HG02759 (cell line): ENCODE results near the gene ITGA7.

ENCODE experiments used
- ATAC-seq: cut with Tn5 transposase; IDR thresholded peaks from one replicate; pipeline ENCODE4 v1.9.1; 2021; ENCODE audit warnings: mild to moderate bottlenecking, moderate library complexity; ENCODE audit not compliant: unreplicated experiment

The ITGA7 gene

DNA sequence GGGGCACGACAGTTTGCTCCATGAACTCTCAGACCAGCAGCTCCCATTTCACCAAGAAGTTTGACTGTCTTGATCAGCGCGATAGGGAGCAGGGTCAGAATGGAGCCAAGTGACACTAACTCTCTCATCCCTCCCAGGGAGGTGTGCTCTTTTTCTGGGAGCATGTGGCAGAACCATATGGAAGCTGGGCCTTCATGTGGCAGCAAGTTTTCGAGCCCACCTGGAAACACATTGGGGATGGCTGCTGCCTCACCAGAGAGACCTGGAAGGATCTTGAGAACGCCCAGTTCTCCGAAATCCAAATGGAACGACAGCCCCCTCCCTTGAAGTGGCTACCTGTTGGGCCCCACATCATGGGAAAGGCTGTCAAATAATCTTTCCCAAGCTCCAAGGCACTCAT is 24.0 kb downstream of the ITGA7 start:
- no peak for ATAC-seq

DNA sequence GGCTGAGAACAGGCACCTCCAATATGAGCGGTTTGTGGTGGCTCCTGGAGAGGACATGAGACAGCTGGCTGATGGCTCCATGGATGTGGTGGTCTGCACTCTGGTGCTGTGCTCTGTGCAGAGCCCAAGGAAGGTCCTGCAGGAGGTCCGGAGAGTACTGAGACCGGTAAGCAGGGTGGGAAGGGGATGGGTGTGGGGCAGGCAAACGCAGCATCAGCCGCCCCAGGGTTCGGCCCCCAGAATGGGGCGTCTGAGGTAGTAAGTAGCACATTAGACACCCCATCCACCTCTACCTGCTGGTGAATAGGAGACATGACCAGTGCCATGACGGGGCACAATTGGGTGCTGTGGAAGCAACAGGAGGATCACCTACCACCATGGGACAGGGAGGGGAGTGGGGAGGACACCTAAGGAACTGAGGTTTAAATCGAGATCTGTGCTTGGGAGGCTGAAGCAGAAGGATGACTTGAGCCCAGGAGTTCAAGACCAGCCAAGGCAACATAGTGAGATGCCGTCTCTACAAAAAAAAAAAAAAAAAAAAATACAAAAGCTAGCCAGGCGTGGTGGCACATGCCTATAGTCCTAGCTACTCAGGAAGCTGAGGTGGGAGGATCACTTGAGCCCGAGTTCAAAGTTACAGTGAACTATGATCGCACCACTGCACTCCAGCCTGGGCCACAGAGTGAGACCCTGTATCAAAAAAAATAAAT is 25.5 kb downstream of the ITGA7 start:
- ATAC-seq, result no peak

DNA sequence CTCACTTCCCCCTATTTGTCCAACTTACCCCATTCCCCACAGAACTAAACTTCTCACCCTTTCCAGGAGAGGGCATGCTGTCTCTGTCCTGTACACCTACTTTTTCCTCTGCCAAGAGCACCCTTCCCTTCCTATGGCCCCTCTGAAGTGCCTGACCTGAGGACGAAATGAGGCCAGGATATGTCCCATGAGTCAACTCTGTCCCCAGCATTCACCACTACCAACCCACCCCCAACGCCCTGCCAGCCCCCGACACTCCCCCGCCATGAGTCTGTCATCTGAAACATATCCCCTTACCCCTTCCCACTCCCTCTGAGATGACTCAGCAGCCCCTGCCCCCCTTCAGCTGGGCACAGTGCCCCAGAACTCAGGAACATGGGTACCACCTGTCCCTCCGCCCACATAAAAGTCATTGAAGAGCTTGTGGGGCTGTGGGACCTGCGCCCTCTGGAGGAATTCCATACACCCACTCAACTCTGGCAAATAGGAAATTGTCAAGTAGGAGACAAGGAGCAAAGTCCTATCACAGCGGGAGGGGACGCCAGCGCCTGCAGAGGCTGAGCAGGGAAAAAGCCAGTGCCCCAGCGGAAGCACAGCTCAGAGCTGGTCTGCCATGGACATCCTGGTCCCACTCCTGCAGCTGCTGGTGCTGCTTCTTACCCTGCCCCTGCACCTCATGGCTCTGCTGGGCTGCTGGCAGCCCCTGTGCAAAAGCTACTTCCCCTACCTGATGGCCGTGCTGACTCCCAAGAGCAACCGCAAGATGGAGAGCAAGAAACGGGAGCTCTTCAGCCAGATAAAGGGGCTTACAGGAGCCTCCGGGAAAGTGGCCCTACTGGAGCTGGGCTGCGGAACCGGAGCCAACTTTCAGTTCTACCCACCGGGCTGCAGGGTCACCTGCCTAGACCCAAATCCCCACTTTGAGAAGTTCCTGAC is 26.3 kb downstream of the ITGA7 start:
- no peak for ATAC-seq

DNA sequence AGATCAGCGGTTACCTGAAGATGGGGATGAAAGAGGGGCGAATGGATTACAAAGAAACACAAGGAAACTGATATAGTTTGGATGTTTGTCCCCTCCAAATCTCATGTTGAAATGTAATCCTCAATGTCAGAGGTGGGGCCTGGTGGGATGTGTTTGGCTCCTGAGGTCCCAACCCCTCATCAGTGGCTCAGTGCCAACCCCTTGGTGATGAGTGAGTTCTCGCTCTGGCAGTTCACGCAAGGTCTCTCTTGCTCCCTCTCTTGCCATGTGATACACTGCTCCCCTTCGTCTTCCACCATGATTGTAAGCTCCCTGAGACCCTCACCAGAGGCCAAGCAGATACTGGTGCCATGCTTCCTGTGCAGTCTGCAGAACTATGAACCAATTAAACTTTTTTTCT is 28.0 kb downstream of the ITGA7 start:
- no peak for ATAC-seq

DNA sequence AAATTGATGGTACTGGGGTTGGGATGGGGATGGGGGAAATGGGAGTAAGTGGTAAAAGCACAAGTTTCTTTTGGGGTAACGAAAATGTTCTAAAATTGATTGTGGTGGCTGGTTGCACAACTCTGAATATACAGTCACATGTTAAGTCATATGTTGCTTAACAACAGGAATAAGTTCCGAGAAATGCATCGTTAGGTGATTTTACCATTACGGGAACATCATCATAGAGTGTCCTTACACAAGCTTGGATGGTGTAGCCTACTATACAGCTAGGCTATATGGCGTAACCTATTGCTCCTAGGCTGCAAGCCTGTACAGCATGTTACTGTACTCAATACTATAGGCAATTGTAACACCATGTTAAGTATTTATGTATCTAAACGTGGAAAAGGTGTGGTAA is 31.0 kb downstream of the ITGA7 start:
- no peak for ATAC-seq

DNA sequence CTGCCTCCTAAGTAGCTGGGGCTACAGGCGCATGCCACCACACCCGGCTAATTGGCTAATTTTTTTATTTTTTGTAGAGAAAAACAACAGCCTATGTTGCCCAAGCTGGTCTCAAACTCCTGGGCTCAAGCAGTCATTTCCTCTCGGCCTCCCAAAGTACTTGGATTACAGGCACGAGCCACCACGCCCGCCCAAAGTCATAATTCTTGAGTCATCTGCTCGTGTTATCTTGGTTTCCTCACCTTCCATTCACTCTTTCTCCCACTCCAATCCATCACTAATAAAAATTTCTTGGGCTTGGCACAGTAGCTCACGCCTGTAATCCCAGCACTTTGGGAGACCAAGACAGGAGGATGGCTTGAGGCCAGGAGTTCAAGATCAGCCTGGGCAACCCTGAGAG is 32.0 kb downstream of the ITGA7 start:
- ATAC-seq, result no peak

DNA sequence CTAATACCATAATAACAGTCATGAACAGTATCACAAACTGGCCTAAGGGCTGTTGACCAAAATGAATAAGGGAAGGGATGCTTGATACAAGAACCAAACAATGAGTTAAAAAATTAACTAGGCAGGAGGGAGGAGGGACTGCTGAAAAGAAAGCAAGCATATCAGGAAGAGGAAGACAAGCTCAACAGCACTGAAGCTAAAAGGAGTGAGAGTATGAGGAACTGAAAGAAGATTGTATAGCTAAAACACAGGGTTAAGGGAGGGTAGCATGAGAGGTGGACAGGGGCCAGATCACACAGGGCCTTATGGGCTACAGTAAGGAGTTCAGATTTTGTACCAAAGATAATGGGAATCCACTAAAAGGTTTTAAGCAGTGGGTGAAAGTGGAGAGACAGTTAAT is 34.1 kb downstream of the ITGA7 start:
- peak; percentile 98 for ATAC-seq

DNA sequence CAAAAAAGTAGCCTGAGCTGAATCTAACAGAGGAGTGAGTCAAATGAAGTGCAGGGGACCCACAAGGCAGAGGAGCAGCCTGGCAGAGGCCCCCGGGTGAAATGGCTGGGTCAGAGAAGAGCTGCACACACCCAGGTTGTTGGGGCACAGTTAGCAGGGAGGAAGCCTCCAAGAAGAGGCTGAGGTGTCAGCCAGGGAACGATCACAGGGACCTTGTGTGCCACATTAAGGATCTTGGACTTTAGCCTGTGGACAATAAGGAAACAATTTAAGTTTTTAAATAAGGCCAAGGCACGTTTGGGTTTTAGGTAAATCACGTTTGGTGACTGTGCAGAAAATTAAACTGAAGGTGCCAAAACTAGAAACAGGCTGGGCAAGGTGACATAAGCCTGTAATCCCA is 36.0 kb downstream of the ITGA7 start:
- ATAC-seq, result no peak

DNA sequence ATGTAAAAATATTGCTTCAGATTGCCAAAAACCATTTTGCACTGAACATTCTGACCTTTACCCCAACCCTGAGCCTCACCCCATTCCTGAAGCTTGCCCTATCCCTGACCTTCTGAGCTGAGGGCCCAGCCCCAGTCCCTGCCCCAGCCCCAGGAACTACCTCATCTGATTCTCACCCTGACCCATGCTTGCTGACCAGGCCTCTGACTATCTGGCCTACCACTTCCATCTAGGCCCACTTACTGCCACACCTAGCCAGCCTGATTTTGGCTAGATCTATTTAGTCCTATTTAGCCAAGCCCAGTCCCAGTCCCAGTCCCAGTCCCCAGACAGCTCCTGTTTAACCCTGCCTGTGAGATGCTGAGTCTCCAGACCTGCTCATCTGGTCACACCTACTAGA is 37.4 kb downstream of the ITGA7 start:
- ATAC-seq, result no peak

DNA sequence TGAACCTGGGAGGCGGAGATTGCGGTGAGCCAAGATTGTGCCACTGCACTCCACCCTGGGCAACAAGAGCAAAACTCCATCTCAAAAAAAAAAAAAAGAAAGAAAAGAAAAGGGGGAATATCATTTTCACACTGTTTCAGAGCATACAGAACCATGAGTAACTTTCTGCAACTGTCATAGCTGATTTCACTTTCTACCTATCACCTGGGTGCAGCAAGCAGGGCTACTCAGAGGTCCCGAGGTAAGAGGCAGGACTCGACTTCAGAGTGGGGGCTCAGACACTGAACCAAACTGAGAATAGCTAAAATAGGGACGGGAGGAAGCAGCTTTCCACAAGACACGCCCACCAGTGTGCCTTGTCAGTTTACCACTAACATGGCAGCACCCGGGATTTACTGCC is 41.2 kb downstream of the ITGA7 start:
- ATAC-seq, result no peak

DNA sequence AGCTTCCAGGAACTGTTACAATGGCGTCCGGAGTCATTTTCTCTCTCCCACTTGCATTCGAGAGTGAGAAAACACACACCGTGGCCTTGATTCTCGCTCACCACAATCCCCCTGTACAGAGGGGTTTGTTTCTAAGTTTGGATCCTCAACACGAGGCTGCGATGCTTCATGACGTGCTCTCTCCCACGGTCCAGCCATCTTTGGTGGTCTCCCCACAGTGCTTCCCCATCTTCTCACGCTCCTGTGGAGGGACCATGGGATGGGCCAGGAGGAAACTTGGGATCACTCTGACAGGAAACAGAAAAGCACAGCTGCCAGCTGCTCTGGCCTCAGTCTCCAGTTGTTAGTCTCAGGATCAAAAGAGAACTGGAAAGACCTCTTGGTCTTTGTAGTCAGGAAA is 42.9 kb downstream of the ITGA7 start:
- ATAC-seq, result no peak

DNA sequence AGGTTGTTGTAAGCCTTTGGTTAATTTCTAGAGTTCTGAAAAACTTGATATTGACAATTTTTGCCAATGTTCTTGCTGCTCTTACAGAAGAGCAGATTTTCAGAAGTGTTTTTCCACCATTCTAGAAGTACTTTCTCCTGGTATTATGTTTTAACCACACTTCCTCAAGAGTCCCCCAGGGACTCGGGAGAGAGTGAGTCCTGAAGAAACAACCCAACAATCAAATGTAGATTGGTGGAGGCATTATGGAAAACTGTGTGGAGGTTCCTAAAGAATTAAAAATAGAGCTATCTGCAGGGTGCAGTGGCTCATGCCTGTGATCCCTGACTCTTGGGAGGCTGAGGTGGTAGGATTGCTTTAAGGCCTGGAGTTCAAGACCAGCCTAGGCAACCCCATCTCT is 44.3 kb downstream of the ITGA7 start:
- ATAC-seq, result no peak

DNA sequence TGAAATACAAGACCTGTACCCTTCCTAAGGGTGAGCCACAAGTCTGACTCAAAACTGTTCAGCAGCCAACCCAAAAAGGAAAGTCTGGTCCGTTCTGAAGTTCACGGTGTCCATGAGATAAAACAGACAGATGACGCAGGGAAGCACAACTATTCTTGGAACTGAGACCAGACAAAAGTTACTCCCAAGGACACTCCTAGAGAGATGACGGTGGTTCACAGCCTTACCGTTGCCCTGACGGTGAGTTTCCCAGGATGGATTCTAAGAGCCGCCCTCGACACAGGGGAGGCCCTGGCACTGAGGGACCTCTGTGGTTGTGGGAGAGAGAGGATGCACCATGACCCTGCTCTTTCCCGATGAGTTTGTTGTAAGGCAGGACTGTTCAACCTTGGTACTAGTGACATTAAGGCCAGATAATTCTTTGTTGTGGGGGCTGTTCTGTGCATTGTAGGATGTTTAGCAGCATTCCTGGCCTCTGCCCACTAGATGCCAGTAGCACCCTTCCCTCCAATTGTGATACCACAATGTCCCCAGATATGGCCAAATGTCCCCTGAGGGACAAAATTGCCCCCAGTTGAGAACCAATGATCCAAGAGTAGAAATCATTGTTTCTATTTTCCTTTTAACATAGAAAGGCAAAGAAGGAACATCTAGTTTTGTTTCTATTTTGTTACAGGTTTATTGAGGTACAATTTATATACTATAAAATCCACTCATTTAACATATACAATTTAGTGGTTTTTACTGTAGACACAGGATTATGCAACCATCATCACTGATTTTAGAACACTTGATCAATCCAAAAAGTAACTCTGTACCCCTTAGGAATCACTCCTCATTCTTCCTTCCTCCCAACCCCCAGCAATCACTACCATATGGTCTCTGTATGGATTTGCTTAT is 48.0 kb downstream of the ITGA7 start:
- no peak for ATAC-seq

DNA sequence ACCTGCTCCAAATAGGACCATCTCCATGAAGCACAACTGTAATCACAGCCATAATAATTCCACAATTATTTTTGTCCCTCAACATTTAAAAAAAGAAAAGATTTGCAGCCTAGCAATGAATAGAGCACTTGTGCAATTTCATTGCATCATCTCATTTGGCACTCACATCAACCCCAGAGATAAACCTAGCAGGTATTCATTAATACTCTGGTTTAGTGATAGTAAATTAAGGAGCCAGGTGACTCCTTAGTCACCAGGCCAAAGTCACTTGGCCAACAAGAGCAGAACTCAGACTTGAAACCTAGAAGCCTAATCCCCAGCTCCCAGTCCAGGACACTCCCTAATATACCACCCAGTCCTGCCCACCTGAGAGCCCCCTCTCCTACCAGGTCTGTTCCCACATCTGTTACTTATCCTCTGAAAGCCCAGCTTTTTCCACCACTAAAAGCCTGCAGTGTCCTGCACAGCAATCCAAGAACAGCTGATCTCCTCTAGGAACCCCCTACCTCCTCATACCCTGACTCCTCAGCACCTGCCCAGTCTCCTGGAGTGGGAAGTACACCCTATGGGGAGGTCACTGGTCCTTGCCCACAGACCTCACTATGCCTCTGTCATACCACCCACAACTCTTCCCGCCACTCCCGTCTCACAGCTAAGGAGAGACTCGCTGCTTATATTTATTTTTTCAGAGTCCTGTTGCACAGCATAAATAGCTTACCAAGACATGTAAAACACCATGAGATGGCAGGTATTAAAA is 48.9 kb downstream of the ITGA7 start:
- ATAC-seq, result no peak

DNA sequence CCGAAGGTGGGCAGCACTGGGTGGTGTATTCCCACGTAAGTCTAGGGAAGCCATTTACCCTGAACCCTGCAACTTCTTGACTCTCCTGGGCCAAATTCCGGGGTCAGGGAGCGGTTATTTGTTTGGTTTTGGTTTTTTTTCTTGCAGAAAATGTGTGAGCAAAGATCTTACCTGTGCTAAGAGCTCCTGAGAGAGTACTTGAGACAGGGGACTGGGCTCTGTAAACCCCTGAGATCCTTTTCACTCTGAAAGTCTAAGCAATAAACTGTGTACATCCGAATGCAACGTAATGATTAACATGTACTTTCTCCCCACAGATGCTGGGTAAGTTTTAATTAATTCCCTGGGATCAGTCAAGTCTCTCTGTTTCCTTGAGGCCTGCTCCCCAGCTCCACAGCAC is 49.5 kb downstream of the ITGA7 start:
- ATAC-seq, result no peak

DNA sequence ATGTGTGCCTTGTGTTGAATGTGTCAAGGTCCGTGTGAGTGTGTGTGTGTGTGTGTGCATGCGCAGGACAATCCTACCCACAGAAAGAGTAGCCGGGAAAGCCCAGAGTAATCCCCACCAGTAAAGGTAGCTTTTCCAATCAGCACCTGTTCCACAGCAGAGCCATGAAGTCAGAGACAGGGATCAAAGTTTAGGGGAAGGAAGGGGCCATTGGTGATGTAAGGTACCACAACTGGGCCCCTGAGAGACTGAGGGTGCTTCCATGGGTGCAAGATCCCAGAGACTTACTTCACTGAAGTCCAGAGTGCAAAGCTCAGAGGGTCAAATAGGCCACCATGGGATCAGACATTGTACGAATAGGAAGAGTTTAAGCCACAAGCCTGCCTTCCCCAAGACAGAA is 50.5 kb downstream of the ITGA7 start:
- no peak for ATAC-seq

DNA sequence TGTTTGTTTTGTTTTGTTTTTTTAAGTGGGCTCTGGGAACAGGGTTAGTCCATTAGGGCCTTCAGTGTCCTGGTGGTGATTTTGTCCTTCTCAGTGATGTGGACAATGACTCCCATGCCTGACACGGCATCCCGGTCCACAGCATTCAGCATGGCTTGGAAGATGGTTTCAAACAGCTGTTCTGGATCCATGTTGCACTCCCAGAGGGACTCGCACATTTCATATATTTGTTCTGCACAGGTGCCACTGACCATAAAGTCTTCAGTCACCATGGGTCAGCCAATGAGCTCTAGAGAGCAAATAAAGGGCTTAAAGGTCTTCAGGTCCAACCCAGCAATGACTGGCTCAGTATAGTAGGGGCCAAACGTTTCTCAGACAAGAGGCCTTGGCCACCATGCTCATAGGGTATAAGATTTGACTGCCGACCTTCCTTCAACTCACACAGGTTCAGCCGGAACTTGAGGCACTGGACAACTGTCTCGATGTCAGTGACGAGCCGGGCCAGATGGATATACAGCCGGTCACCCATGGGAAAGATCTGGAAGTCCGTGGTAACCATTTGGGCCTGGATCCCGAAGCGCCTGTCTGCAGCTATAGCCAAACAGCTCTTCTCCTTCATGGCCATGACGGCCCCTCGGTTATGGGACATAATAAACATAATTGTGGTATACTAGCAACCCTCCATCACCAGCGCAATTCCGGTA is 53.0 kb downstream of the ITGA7 start:
- ATAC-seq, result no peak

DNA sequence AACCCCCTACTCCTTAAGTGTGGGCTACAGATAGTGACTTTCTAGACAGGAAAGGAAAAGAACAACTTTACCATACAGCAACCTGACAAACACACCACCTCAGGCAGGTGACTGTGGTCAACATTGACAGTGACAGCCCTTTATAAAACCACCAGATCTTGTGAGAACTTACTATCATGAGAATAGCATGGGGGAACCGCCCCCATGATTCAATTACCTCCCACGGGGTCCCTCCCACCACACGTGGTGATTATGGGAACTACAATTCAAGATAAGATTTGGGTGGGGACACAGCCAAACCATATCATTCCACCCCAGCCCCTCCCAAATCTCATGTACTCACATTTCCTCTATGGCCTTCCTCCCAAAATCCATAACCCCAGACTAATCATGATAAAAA is 54.7 kb downstream of the ITGA7 start:
- ATAC-seq, result no peak

DNA sequence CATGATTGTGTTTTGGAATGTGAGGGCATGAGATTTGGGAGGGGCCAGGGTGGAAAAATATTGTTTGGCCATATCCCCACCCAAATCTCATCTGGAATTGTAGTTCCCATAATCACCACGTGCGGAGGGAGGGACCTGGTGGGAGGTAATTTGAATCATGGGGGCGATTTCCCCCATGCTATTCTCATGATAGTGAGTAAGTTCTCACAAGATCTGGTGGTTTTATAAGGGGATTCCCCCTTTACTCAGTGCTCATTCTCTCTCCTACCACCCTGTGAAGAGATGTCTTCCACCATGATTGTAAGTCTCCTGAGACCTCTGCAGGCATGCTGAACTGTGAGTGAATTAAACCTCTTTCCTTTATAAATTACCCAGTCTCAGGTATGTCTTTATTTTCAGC is 55.4 kb downstream of the ITGA7 start:
- no peak for ATAC-seq

DNA sequence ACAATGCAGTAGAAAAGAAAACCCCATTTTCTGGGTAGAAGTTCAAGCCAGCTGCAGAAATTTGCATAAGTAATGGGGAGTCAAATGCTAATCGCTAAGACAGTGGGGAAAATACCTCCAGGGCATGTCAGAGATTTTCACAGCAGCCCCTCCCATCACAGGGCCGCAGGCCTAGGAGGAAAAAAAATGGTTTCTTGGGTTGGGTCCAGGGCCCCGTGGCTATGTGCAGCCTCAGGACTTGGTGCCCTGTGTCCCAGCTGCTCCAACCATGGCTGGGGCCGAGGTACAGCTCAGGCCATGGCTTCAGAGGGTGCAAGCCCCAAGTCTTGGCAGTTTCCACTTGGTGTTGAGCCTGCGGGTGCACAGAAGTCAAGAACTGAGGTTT is 56.4 kb downstream of the ITGA7 start:
- ATAC-seq, result no peak
